ENCODE results near the gene YWHAG.

YWHAG gene

GRCh38 chr7:76375251-76375650 is 16.5 kb upstream of the YWHAG start:
- TF ChIP-seq ESRRG (CRISPR knock-in tag; IDR thresholded peaks at IDR 0.05) (no peak), OSR1 (CRISPR knock-in tag; IDR thresholded peaks at IDR 0.05) (no peak), ZNF8 (CRISPR knock-in tag; IDR thresholded peaks at IDR 0.05) (no peak), ZC3H10 (CRISPR knock-in tag; IDR thresholded peaks at IDR 0.05) (no peak), TCF4 (CRISPR knock-in tag; IDR thresholded peaks at IDR 0.05; ENCODE audit: borderline replicate concordance) (no peak), PPARA (CRISPR knock-in tag; IDR thresholded peaks at IDR 0.05; ENCODE audit: borderline replicate concordance) (no peak), BACH2 (CRISPR knock-in tag; IDR thresholded peaks at IDR 0.05; ENCODE audit: borderline replicate concordance) (no peak), RARB (CRISPR knock-in tag; IDR thresholded peaks at IDR 0.05) (no peak), TSHZ2 (CRISPR knock-in tag; IDR thresholded peaks at IDR 0.05) (no peak), CSRNP3 (CRISPR knock-in tag; IDR thresholded peaks at IDR 0.05) (no peak), SNAI2 (CRISPR knock-in tag; IDR thresholded peaks at IDR 0.05) (no peak), ZNF70 (CRISPR knock-in tag; IDR thresholded peaks at IDR 0.05) (no peak), CSDC2 (CRISPR knock-in tag; IDR thresholded peaks at IDR 0.05) (no peak), TOX (CRISPR knock-in tag; IDR thresholded peaks at IDR 0.05; ENCODE audit: borderline replicate concordance) (no peak), GLIS3 (CRISPR knock-in tag; IDR thresholded peaks at IDR 0.05) (no peak), ZFP3 (CRISPR knock-in tag; IDR thresholded peaks at IDR 0.05) (no peak), ZNF565 (CRISPR knock-in tag; conservative IDR thresholded peaks at IDR 0.05; ENCODE audit: low read depth) (no peak), POU6F1 (CRISPR knock-in tag; IDR thresholded peaks at IDR 0.05; ENCODE audit: borderline replicate concordance, low read depth) (no peak)
- TF ChIP-seq, protein P1, sequence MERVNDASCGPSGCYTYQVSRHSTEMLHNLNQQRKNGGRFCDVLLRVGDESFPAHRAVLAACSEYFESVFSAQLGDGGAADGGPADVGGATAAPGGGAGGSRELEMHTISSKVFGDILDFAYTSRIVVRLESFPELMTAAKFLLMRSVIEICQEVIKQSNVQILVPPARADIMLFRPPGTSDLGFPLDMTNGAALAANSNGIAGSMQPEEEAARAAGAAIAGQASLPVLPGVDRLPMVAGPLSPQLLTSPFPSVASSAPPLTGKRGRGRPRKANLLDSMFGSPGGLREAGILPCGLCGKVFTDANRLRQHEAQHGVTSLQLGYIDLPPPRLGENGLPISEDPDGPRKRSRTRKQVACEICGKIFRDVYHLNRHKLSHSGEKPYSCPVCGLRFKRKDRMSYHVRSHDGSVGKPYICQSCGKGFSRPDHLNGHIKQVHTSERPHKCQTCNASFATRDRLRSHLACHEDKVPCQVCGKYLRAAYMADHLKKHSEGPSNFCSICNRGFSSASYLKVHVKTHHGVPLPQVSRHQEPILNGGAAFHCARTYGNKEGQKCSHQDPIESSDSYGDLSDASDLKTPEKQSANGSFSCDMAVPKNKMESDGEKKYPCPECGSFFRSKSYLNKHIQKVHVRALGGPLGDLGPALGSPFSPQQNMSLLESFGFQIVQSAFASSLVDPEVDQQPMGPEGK (CRISPR knock-in tag; IDR thresholded peaks at IDR 0.05; ENCODE audit: borderline replicate concordance), result no peak
- no peak for ATAC-seq

DNA sequence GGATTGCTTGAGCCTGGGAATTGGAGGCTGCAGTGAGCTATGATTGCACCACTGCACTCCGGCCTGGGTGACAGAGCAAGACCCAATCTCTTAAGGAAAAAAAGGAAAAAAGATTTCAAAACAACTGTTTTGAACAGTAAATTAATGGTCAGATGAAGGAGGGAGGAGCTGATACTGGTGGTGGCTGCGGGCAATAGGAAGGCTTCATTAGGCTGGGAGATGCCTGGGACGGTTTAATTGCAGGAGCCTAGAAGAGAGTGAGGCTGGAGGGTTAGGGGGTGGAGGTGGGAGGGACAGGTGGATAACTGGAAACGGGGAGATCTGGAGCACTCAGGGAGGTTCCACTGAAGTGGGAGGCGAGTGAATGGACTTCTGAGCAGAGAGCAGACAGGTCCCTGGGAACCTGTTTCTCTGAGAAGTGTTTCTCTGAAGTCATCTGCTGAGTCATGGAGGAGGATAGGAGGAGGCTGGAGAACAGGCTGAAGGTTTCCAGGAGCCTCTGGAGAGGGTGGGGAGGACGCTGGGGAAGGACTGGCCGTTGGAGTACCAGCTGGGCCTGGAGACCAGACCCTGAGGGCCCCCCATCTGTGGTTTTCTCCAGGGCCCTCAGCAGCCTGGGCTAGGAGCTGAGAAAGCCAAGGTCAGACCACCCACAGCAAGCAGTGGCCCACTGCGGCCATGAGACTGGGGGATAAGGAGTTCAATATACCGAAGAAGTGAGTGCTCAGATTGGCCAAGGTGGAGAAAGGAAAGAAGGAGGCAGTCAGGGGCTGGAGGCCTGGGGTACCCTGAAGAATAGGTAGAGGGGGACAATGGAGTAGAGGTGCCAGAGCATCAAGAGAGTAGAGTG is 14.4 kb upstream of the YWHAG start:
- ATAC-seq, result peak; percentile 73
- no peak for TF ChIP-seq ZFP3 (CRISPR knock-in tag; IDR thresholded peaks at IDR 0.05)

- ATAC-seq, result no peak
Observed at GRCh38 chr7:76371396-76371795, 12.6 kb upstream of the YWHAG start.

More at GRCh38 chr7:76371396-76371795, 12.6 kb upstream of the YWHAG start:
- TF ChIP-seq ESRRG (CRISPR knock-in tag; IDR thresholded peaks at IDR 0.05) (no peak), ZNF8 (CRISPR knock-in tag; IDR thresholded peaks at IDR 0.05) (no peak), CSDC2 (CRISPR knock-in tag; IDR thresholded peaks at IDR 0.05) (no peak), CREB5 (CRISPR knock-in tag; IDR thresholded peaks at IDR 0.05; ENCODE audit: low read depth) (no peak), RARB (CRISPR knock-in tag; IDR thresholded peaks at IDR 0.05) (no peak), ZNF565 (CRISPR knock-in tag; conservative IDR thresholded peaks at IDR 0.05; ENCODE audit: low read depth) (no peak), ISL1 (CRISPR knock-in tag; IDR thresholded peaks at IDR 0.05) (no peak), OSR1 (CRISPR knock-in tag; IDR thresholded peaks at IDR 0.05) (no peak), TOX (CRISPR knock-in tag; IDR thresholded peaks at IDR 0.05; ENCODE audit: borderline replicate concordance) (no peak)
- TF ChIP-seq, protein P1 (CRISPR knock-in tag; IDR thresholded peaks at IDR 0.05; ENCODE audit: borderline replicate concordance), result no peak

Measured in SK-N-SH treated with all-trans-retinoic acid at 6 μM for 48 hours (cell line).